Stomach (tissue), 9 donors: Measurements from ENCODE around the gene IL31RA. TPM values are rescaled to one million over a fixed set of nuclear protein-coding genes. Genes with fewer than 3 reads are reported as not detected.

ENCODE experiments used
- DNase-seq, 2 donors: peaks; one replicate each; pipeline versions ENCODE4 v3.0.0 to v3.0.0-alpha.2; 2013 to 2019
- H3K27ac ChIP-seq, 5 donors: fragments of 200-600 bp in 4 of 5; sonication (generic) in 4 of 5; one replicate each; pipeline ENCODE4 v1.5.1; 2013 to 2019; ENCODE audit warnings: mild to moderate bottlenecking in 1 of 5, moderate library complexity in 1 of 5
- H3K27me3 ChIP-seq, 3 donors: fragments of 200-600 bp; sonication (generic); one replicate each; pipeline ENCODE4 v1.5.1; 2017 to 2019; ENCODE audit warnings: mixed run types in 1 of 3
- H3K36me3 ChIP-seq, 4 donors: fragments of 200-600 bp; sonication (generic); 1 replicate in 3 of 4; 2 replicates in 1 of 4; pipeline ENCODE4 v1.5.1; 2016 to 2019
- H3K4me1 ChIP-seq, 4 donors: fragments of 200-600 bp; sonication (generic); one replicate each; pipeline ENCODE4 v1.5.1; 2016 to 2019
- H3K4me3 ChIP-seq, 4 donors: fragments of 200-600 bp; sonication (generic) in 3 of 4; one replicate each; pipeline ENCODE4 v1.5.1; 2016 to 2019; ENCODE audit warnings: mild to moderate bottlenecking in 1 of 4
- H3K9me3 ChIP-seq, 4 donors: fragments of 200-600 bp; sonication (generic); one replicate each; pipeline ENCODE4 v1.5.1; 2016 to 2019
- EP300 ChIP-seq: sonication (generic); formaldehyde crosslinking; IDR thresholded peaks from one replicate; pipeline ENCODE4 v1.6.1; 2017; ENCODE audit warnings: antibody characterized with exemption
- POLR2A ChIP-seq, 4 donors: fragments of 450-650 bp; IDR thresholded peaks; one replicate each; pipeline ENCODE4 v1.6.1; 2016; ENCODE audit warnings: antibody characterized with exemption in 4 of 4, control low read depth in 2 of 4, mild to moderate bottlenecking in 1 of 4, moderate library complexity in 1 of 4
- POLR2AphosphoS5 ChIP-seq, 3 donors: sonication (generic); formaldehyde crosslinking; IDR thresholded peaks; one replicate each; pipeline ENCODE4 v1.6.1; 2016; ENCODE audit warnings: antibody characterized with exemption in 3 of 3
- whole genome bisulfite sequencing, 5 donors: extraction: QIAGEN DNeasy Blood & Tissue Kit in 3 of 5; methylation state at CpG; one replicate each; pipeline versions ENCODE4 v1.1.5 to v1.1.7; 2013 to 2018; 5-methylcytosine and 5-hydroxymethylcytosine counted together
- intact Hi-C: fragments of 100-400 bp; cut with DNase I; formaldehyde crosslinking; loops from one replicate; pipeline ENCODE4 v1.15.1; 2023; ENCODE audit warnings: low total_unique reads
- polyA plus RNA-seq, 3 donors: library from polyadenylated mRNA; stranded (reverse); fragments of 200-250 nt; gene quantifications; one replicate each; pipeline ENCODE4 v1.2.3, GENCODE V29; 2013
- small RNA-seq, 4 donors: library from RNA; depleted of rRNA; stranded (forward); fragments of <200 nt; gene quantifications; one replicate each; pipeline ENCODE3, GENCODE V24; 2016
- total RNA-seq, 5 donors: library from RNA; depleted of rRNA; stranded (reverse); fragments of >200 nt; gene quantifications; one replicate each; pipeline versions ENCODE4 v1.1.0 to v1.2.3, GENCODE V29; 2014 to 2016
- TF ChIP-seq, protein P1 (sequence below), 7 experiments: fragments of 450-650 bp in 4 of 7; fragments of 200-600 bp in 3 of 7; sonication (generic) in 3 of 7; IDR thresholded peaks; one replicate each; pipeline ENCODE4 v1.5.1; 2016 to 2019; ENCODE audit warnings: antibody characterized with exemption in 7 of 7, control low read depth in 2 of 7, mild to moderate bottlenecking in 1 of 7
- donor health status: healthy with polysubstance abuse.
- donor health status: Bipolar disorder and iron deficiency.
- donor health status: healthy.

IL31RA gene
- total and polyA plus RNA-seq, 8 donors: 0.18 to 1.3 TPM; not detected in 6

DNA sequence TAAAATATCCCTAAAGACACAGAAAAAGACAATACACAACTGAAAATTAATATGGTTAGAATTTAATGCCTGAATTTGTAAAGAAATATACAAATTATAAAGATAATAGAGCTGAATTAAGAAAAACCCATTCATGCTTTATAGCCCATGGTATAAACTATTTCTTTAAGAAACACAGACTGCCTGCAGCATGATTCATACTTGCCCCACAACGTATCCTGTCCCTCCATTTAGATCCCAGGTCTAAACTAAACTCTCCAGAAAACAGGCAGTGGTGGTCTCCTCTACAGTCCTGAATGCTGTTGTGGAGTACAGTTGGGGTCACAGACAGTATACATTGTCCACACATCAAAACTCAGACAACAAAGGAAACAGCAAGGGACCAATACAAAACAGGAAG lies 118.8 kb downstream of the IL31RA start:
- H3K4me3 ChIP-seq: no peak overlapping the region
- H3K27me3 ChIP-seq: no peaks in the 10 kb centered on the region
- 41 to 66% (median 47%) methylated on average over 1 of the region's 1 CpG for WGBS, 5 donors
- H3K4me1 ChIP-seq: peaks cover 0 to 24% (median 10%) of the 10 kb centered on the region in 4 donors
- H3K9me3 ChIP-seq: no peaks in the 10 kb centered on the region
- TF ChIP-seq POLR2AphosphoS5 (IDR thresholded peaks at IDR 0.05) (no peak), EP300 (no peak), POLR2A (IDR thresholded peaks at IDR 0.05) (no peak)
- TF ChIP-seq, protein P1, sequence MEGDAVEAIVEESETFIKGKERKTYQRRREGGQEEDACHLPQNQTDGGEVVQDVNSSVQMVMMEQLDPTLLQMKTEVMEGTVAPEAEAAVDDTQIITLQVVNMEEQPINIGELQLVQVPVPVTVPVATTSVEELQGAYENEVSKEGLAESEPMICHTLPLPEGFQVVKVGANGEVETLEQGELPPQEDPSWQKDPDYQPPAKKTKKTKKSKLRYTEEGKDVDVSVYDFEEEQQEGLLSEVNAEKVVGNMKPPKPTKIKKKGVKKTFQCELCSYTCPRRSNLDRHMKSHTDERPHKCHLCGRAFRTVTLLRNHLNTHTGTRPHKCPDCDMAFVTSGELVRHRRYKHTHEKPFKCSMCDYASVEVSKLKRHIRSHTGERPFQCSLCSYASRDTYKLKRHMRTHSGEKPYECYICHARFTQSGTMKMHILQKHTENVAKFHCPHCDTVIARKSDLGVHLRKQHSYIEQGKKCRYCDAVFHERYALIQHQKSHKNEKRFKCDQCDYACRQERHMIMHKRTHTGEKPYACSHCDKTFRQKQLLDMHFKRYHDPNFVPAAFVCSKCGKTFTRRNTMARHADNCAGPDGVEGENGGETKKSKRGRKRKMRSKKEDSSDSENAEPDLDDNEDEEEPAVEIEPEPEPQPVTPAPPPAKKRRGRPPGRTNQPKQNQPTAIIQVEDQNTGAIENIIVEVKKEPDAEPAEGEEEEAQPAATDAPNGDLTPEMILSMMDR (IDR thresholded peaks at IDR 0.05): no peak
- DNase-seq: no peak
- peaks cover 7 to 88% (median 78%) of the 10 kb centered on the region in 4 donors for H3K36me3 ChIP-seq
- intact Hi-C loops: loop anchor here (10.0 kb wide), 1 partner anchor 235 kb away; no protein-coding TSS in a partner anchor
- no peak overlapping the region for H3K27ac ChIP-seq

Small RNA genes within 50 kb of the gene (small RNA-seq; reads per million reads assigned to genes)
- 0 reads per million in 4 donors for gene AC016596.1

Other genes starting within 250 kb of the IL31RA start
- 100 to 1,000 TPM in 2 of 5 donors, 10 to 100 TPM in 2, 1 to 10 TPM in 1; 4.1 to 120 (median 61.0) TPM for gene SLC38A9, start 139.0 kb upstream of the IL31RA start, total RNA-seq
- gene SLC38A9, start 139.0 kb upstream of the IL31RA start, polyA plus RNA-seq: 1 to 10 TPM; 3.7 to 5.5 (median 4.9) TPM
- not detected for gene DDX4, start 113.3 kb upstream of the IL31RA start, total RNA-seq
- not detected for gene DDX4, start 113.3 kb upstream of the IL31RA start, polyA plus RNA-seq
- gene IL6ST, start 143.6 kb downstream of the IL31RA start, total RNA-seq: 100 to 1,000 TPM in 3 of 5 donors, 10 to 100 TPM in 2; 33.0 to 466 (median 214) TPM
- 10 to 100 TPM; 18.5 to 22.4 (median 21.8) TPM for gene IL6ST, start 143.6 kb downstream of the IL31RA start, polyA plus RNA-seq